Activated T-cell treated with anti-CD3 and anti-CD28 coated beads, Interleukin-2, amount 50 U/mL, for 48 hours (primary cell): ENCODE results near the gene LYPD6.

ENCODE experiments used
- DNase-seq, 2 experiments: peaks; one replicate each; pipeline ENCODE4 v3.0.0-alpha.2; 2020

Gene LYPD6

GRCh38 chr2:149410701-149411484, 80.5 kb downstream of the LYPD6 start:
- no peak for DNase-seq

GRCh38 chr2:149413487-149413886, 83.1 kb downstream of the LYPD6 start:
- no peak for DNase-seq

GRCh38 chr2:149415086-149415485, 84.7 kb downstream of the LYPD6 start:
- DNase-seq, result no peak

GRCh38 chr2:149418065-149418464, 87.7 kb downstream of the LYPD6 start:
- DNase-seq, result no peak

GRCh38 chr2:149420053-149420963, 89.9 kb downstream of the LYPD6 start:
- DNase-seq, result no peak

GRCh38 chr2:149421791-149422190, 91.4 kb downstream of the LYPD6 start:
- DNase-seq, result no peak

- no peak for DNase-seq
These were observed 92.1 kb downstream of the LYPD6 start for GRCh38 chr2:149422337-149422990.

GRCh38 chr2:149422991-149423338, 92.6 kb downstream of the LYPD6 start:
- DNase-seq, result no peak

GRCh38 chr2:149423630-149424029, 93.2 kb downstream of the LYPD6 start:
- DNase-seq, result no peak

- DNase-seq, result no peak
These were observed 97.0 kb downstream of the LYPD6 start for GRCh38 chr2:149427387-149427786.

- DNase-seq, result no peak
These were observed 98.4 kb downstream of the LYPD6 start for GRCh38 chr2:149428783-149429182.

GRCh38 chr2:149430743-149431736, 100.7 kb downstream of the LYPD6 start:
- DNase-seq, result no peak

GRCh38 chr2:149438330-149438960, 108.1 kb downstream of the LYPD6 start:
- DNase-seq, result no peak

GRCh38 chr2:149441255-149441654, 110.9 kb downstream of the LYPD6 start:
- DNase-seq, result no peak

- DNase-seq, result no peak
These were observed 112.0 kb downstream of the LYPD6 start for GRCh38 chr2:149442346-149442745.

GRCh38 chr2:149443150-149443549, 112.8 kb downstream of the LYPD6 start:
- DNase-seq, result no peak

- no peak for DNase-seq
These were observed 116.4 kb downstream of the LYPD6 start for GRCh38 chr2:149446748-149447147.

GRCh38 chr2:149448315-149448714, 117.9 kb downstream of the LYPD6 start:
- DNase-seq, result no peak

GRCh38 chr2:149449017-149449416, 118.6 kb downstream of the LYPD6 start:
- no peak for DNase-seq

GRCh38 chr2:149451417-149452165, 121.2 kb downstream of the LYPD6 start:
- no peak for DNase-seq

GRCh38 chr2:149456285-149456684, 125.9 kb downstream of the LYPD6 start:
- DNase-seq, result no peak
